SU-DHL-6 (cell line): ENCODE measurements around the gene LMNA.
"Not testable (repeated sequence)": the region's sequence is repeated elsewhere in the genome, so short reads cannot be mapped to it uniquely, and the experiment has no call there.

ENCODE experiments used
- EZH2phosphoT487 ChIP-seq: fragments of 200-600 bp; sonication (generic), shearing (Covaris generic); conservative IDR thresholded peaks from 2 replicates; pipeline ENCODE4 v1.6.1; 2018; ENCODE audit warnings: mild to moderate bottlenecking, antibody characterized with exemption, low read length, moderate library complexity, mixed read lengths
- TF ChIP-seq, protein P1 (sequence below): fragments of 200-600 bp; sonication (generic); IDR thresholded peaks from one replicate; pipeline ENCODE4 v1.5.1; 2017; ENCODE audit warnings: antibody characterized with exemption, mild to moderate bottlenecking, low read length, moderate library complexity; ENCODE audit not compliant: insufficient read depth, poor library complexity, severe bottlenecking

DNA sequence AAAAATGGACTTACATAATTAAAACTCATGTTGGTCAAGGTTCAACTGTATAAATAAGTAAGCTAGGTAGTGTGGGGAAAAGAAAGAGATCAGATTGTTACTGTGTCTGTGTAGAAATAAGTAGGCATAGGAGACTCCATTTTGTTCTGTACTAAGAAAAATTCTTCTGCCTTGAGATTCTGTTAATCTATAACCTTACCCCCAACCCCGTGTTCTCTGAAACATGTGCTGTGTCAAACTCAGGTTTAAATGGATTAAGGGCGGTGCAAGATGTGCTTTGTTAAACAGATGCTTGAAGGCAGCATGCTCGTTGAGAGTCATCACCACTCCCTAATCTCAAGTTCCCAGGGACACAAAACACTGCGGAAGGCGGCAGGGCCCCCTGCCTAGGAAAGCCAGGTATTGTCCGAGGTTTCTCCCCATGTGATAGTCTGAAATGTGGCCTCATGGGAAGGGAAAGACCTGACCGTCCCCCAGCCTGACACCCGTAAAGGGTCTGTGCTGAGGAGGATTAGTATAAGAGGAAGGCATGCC, 66.9 kb downstream of the LMNA start:
- TF ChIP-seq, protein P1, sequence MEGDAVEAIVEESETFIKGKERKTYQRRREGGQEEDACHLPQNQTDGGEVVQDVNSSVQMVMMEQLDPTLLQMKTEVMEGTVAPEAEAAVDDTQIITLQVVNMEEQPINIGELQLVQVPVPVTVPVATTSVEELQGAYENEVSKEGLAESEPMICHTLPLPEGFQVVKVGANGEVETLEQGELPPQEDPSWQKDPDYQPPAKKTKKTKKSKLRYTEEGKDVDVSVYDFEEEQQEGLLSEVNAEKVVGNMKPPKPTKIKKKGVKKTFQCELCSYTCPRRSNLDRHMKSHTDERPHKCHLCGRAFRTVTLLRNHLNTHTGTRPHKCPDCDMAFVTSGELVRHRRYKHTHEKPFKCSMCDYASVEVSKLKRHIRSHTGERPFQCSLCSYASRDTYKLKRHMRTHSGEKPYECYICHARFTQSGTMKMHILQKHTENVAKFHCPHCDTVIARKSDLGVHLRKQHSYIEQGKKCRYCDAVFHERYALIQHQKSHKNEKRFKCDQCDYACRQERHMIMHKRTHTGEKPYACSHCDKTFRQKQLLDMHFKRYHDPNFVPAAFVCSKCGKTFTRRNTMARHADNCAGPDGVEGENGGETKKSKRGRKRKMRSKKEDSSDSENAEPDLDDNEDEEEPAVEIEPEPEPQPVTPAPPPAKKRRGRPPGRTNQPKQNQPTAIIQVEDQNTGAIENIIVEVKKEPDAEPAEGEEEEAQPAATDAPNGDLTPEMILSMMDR, result not testable (repeated sequence)
- not testable (repeated sequence) for TF ChIP-seq EZH2phosphoT487
